GM12878 (cell line): ENCODE results near the gene GFOD2. TPM values are rescaled to one million over a fixed set of nuclear protein-coding genes. Genes with fewer than 3 reads are reported as not detected.

Experiments
- ATAC-seq: fragments of 200-7000 bp; cut with Tn5 transposase; 3 replicates; pipeline ENCODE4 v1.9.1; 2020; ENCODE audit warnings: mild to moderate bottlenecking, moderate library complexity
- BruUV-seq: library from RNA; stranded (reverse); fragments of 400-500 nt; replicated peaks from 2 replicates; lab custom pipeline; 2021; lab: Mats Ljungman, UMichigan
- CTCF ChIA-PET: fragments of 300-600 bp; sonication (Branson Sonifier 250); formaldehyde crosslinking; extraction: SDS; loops from one replicate; lab custom pipeline; 2021; ENCODE audit warnings: inconsistent platforms; lab: Yijun Ruan, JAX
- POLR2A ChIA-PET: fragments of 350-600 bp; formaldehyde crosslinking; extraction: SDS; loops from one replicate; lab custom pipeline; 2021; ENCODE audit warnings: inconsistent platforms; lab: Charles Lee
- RAD21 ChIA-PET: fragments of 300-600 bp; sonication (Branson Sonifier 250); formaldehyde crosslinking; loops from one replicate; lab custom pipeline; 2023; ENCODE audit warnings: antibody characterized with exemption; ENCODE audit not compliant: unreplicated experiment; lab: Charles Lee
- SMC1A ChIA-PET: fragments of 300-600 bp; sonication (Branson Sonifier 250); formaldehyde crosslinking; loops from one replicate; lab custom pipeline; 2023; ENCODE audit not compliant: unreplicated experiment, uncharacterized antibody; lab: Charles Lee
- DNase-seq: peaks from one replicate; pipeline ENCODE4 v3.0.0-alpha.2; 2011; ENCODE audit warnings: low read depth, low spot score
- FAIRE-seq: peaks from 3 replicates; lab custom pipeline; 2011; peaks lifted over from hg19 to GRCh38; lab: Jason Lieb, UNC
- H2AFZ ChIP-seq: 2 replicates; pipeline ENCODE4 v1.6.0; 2011; ENCODE audit warnings: low read depth, low read length, control low read depth; ENCODE audit not compliant: control insufficient read depth
- H3K27ac ChIP-seq: 2 replicates; pipeline ENCODE4 v1.5.1; 2011; ENCODE audit warnings: control low read depth; ENCODE audit not compliant: control insufficient read depth, insufficient read depth
- H3K27me3 ChIP-seq, 2 experiments: replicated peaks in 1 of 2; 2 replicates each; pipeline versions ENCODE4 v1.6.0 to v1.6.1; 2011; ENCODE audit warnings: low read length in 1 of 2; ENCODE audit not compliant: control insufficient read depth in 2 of 2, insufficient read depth in 2 of 2
- H3K36me3 ChIP-seq, 2 experiments: 2 replicates each; pipeline ENCODE4 v1.5.1; 2011; ENCODE audit warnings: low read length in 1 of 2; ENCODE audit not compliant: control insufficient read depth in 2 of 2, insufficient read depth in 2 of 2
- H3K4me1 ChIP-seq: 2 replicates; pipeline ENCODE4 v1.6.1; 2011; ENCODE audit warnings: mild to moderate bottlenecking, low read length, moderate library complexity, mixed read lengths; ENCODE audit not compliant: control insufficient read depth, insufficient read depth
- H3K4me2 ChIP-seq: 2 replicates; pipeline ENCODE4 v1.6.0; 2011; ENCODE audit warnings: control low read depth; ENCODE audit not compliant: control insufficient read depth, insufficient read depth
- H3K4me3 ChIP-seq: fragments of 200-600 bp; sonication (generic); 2 replicates; pipeline ENCODE4 v1.5.1; 2016
- H3K79me2 ChIP-seq: 2 replicates; pipeline ENCODE4 v1.6.0; 2011; ENCODE audit warnings: low read length; ENCODE audit not compliant: control insufficient read depth, insufficient read depth
- H3K9ac ChIP-seq: 2 replicates; pipeline ENCODE4 v1.8.0; 2011; ENCODE audit warnings: low read length, control low read depth, mixed read lengths; ENCODE audit not compliant: control insufficient read depth, insufficient read depth
- H3K9me3 ChIP-seq: replicated peaks from 3 replicates; pipeline ENCODE4 v1.5.1; 2011; ENCODE audit warnings: mild to moderate bottlenecking, low read length; ENCODE audit not compliant: control insufficient read depth, insufficient read depth
- H4K20me1 ChIP-seq: 2 replicates; pipeline ENCODE4 v1.6.0; 2011; ENCODE audit not compliant: control insufficient read depth, insufficient read depth
- CHD1 ChIP-seq: IDR thresholded peaks from 2 replicates; pipeline ENCODE4 v1.6.1; 2012; ENCODE audit warnings: low read depth, low read length, improper control_type of control experiment
- CREM ChIP-seq: IDR thresholded peaks from 2 replicates; pipeline ENCODE4 v1.6.1; 2014; ENCODE audit warnings: antibody characterized with exemption, low read depth
- EGR1 ChIP-seq, 2 experiments: IDR thresholded peaks; 1 replicate in 1 of 2; 2 replicates in 1 of 2; pipeline ENCODE4 v1.6.1; 2011 to 2012; ENCODE audit warnings: low read depth in 2 of 2, low read length in 2 of 2, borderline replicate concordance in 1 of 2, mild to moderate bottlenecking in 1 of 2, moderate library complexity in 1 of 2
- ETV6 ChIP-seq, 2 experiments: fragments of 450-650 bp in 1 of 2; IDR thresholded peaks in 1 of 2; conservative IDR thresholded peaks in 1 of 2; 2 replicates each; pipeline ENCODE4 v1.6.1; 2014; ENCODE audit warnings: antibody characterized with exemption in 1 of 2, borderline replicate concordance in 1 of 2, low read depth in 1 of 2, mild to moderate bottlenecking in 1 of 2, moderate library complexity in 1 of 2
- HDAC2 ChIP-seq: fragments of 200-600 bp; sonication (generic); IDR thresholded peaks from 2 replicates; pipeline ENCODE4 v1.6.1; 2017
- KAT2A ChIP-seq: conservative IDR thresholded peaks from 2 replicates; pipeline ENCODE4 v1.6.1; 2011; ENCODE audit warnings: low read depth, low read length; ENCODE audit not compliant: control insufficient read depth
- MAX ChIP-seq: IDR thresholded peaks from 2 replicates; pipeline ENCODE4 v1.6.1; 2012; ENCODE audit warnings: low read depth, low read length, improper control_type of control experiment
- NBN ChIP-seq: fragments of 450-650 bp; IDR thresholded peaks from 2 replicates; pipeline ENCODE4 v1.6.1; 2016
- NFIC ChIP-seq: IDR thresholded peaks from 2 replicates; pipeline ENCODE4 v1.6.1; 2012; ENCODE audit warnings: low read depth, mild to moderate bottlenecking, inconsistent platforms, low read length, moderate library complexity
- POLR2AphosphoS5 ChIP-seq: IDR thresholded peaks from 2 replicates; pipeline ENCODE4 v1.6.1; 2011; ENCODE audit warnings: mild to moderate bottlenecking, low read length, inconsistent platforms
- RAD51 ChIP-seq: fragments of 450-650 bp; IDR thresholded peaks from 2 replicates; pipeline ENCODE4 v1.6.1; 2016; ENCODE audit warnings: moderate library complexity, mild to moderate bottlenecking, inconsistent platforms
- RBBP5 ChIP-seq: fragments of 200-600 bp; sonication (generic); conservative IDR thresholded peaks from 2 replicates; pipeline ENCODE4 v1.6.1; 2016
- RCOR1 ChIP-seq: conservative IDR thresholded peaks from 2 replicates; pipeline ENCODE4 v1.6.1; 2012; ENCODE audit warnings: low read depth, low read length, improper control_type of control experiment
- TCF7 ChIP-seq: IDR thresholded peaks from 2 replicates; pipeline ENCODE4 v1.6.1; 2014; ENCODE audit warnings: antibody characterized with exemption, borderline replicate concordance
- ZSCAN29 ChIP-seq: fragments of 450-650 bp; IDR thresholded peaks from 2 replicates; pipeline ENCODE4 v1.6.1; 2017; ENCODE audit warnings: mild to moderate bottlenecking, moderate library complexity
- WGBS: methylation state at CpG from one replicate; pipeline ENCODE4 v1.1.6; 2016; ENCODE audit warnings: low lambda C conversion rate; ENCODE audit not compliant: insufficient replicate concordance, insufficient coverage; ENCODE audit errors: missing lambda C conversion rate; 5-methylcytosine and 5-hydroxymethylcytosine counted together
- in situ Hi-C: fragments of 300-500 bp; cut with MboI; formaldehyde crosslinking; loops from 9 replicates; pipeline ENCODE4 v1.14.3; 2018; ENCODE audit warnings: mixed read lengths
- intact Hi-C: fragments of 100-400 bp; cut with micrococcal nuclease; formaldehyde crosslinking; loops from one replicate; pipeline ENCODE4 v1.14.2; 2022; ENCODE audit not compliant: unreplicated experiment
- polyA plus RNA-seq, 11 experiments: library from polyadenylated mRNA; depleted of rRNA in 4 of 11; unstranded in 6 of 11; stranded (reverse) in 5 of 11; fragments of >200 nt; fragmentation: Nextera tagmentation in 4 of 11; fragmentation: Illumina TruSeq in 1 of 11; extraction: Ambion mirVana in 4 of 11; extraction: Trizol in 1 of 11; gene quantifications; 1 replicate in 1 of 11; 2 replicates in 10 of 11; pipeline versions ENCODE4 v1.2.1 to v1.2.3, GENCODE V29; 2011 to 2016; ENCODE audit warnings: inconsistent platforms in 2 of 11, missing spikeins in 2 of 11, low read depth in 1 of 11
- total RNA-seq, 4 experiments: library from RNA; depleted of rRNA in 3 of 4; stranded (reverse); fragments of >200 nt in 3 of 4; fragmentation: Illumina TruSeq in 1 of 4; extraction: Trizol in 1 of 4; gene quantifications; 2 replicates each; pipeline versions ENCODE4 v1.2.1 to v1.2.3, GENCODE V29; 2013 to 2021
- TF ChIP-seq, protein P1 (sequence below): fragments of 450-650 bp; IDR thresholded peaks from 2 replicates; pipeline ENCODE4 v1.6.1; 2017; ENCODE audit warnings: mild to moderate bottlenecking, moderate library complexity
- TF ChIP-seq, protein P2 (sequence below): fragments of 450-650 bp; IDR thresholded peaks from 2 replicates; pipeline ENCODE4 v1.6.1; 2016; ENCODE audit warnings: mild to moderate bottlenecking

Gene GFOD2
- total and polyA plus RNA-seq, 10 of the 15 experiments (the other 5 are each of a cell fraction or from before 2014, with no cell fraction given), result 2.0 to 15.9 (median 12.0) TPM

GRCh38 chr16:67709050-67709449 lies 10.1 kb downstream of the GFOD2 start:
- Histone ChIP-seq H3K9me3 (no peaks in the 10 kb centered on the region), H3K36me3 (peaks cover 0 to 5% of the 10 kb centered on the region in 2 experiments; a peak in 1 of 4 replicates), H3K4me1 (peaks cover 9% of the 10 kb centered on the region), H3K27ac (no peak overlapping the region), H3K4me2 (no peak overlapping the region), H3K9ac (no peak overlapping the region), H3K4me3 (no peak overlapping the region), H3K27me3 (no peaks in the 10 kb centered on the region), H4K20me1 (no peaks in the 10 kb centered on the region), H2AFZ (no peak overlapping the region), H3K79me2 (peaks cover 2% of the 10 kb centered on the region)
- in situ Hi-C loops (no loop called here), intact Hi-C loops (no loop called here)
- ATAC-seq, result no peak
- CTCF ChIA-PET, result no interaction called here
- DNase-seq, result no peak
- TF ChIP-seq HDAC2, result no peak
- TF ChIP-seq, protein P1, sequence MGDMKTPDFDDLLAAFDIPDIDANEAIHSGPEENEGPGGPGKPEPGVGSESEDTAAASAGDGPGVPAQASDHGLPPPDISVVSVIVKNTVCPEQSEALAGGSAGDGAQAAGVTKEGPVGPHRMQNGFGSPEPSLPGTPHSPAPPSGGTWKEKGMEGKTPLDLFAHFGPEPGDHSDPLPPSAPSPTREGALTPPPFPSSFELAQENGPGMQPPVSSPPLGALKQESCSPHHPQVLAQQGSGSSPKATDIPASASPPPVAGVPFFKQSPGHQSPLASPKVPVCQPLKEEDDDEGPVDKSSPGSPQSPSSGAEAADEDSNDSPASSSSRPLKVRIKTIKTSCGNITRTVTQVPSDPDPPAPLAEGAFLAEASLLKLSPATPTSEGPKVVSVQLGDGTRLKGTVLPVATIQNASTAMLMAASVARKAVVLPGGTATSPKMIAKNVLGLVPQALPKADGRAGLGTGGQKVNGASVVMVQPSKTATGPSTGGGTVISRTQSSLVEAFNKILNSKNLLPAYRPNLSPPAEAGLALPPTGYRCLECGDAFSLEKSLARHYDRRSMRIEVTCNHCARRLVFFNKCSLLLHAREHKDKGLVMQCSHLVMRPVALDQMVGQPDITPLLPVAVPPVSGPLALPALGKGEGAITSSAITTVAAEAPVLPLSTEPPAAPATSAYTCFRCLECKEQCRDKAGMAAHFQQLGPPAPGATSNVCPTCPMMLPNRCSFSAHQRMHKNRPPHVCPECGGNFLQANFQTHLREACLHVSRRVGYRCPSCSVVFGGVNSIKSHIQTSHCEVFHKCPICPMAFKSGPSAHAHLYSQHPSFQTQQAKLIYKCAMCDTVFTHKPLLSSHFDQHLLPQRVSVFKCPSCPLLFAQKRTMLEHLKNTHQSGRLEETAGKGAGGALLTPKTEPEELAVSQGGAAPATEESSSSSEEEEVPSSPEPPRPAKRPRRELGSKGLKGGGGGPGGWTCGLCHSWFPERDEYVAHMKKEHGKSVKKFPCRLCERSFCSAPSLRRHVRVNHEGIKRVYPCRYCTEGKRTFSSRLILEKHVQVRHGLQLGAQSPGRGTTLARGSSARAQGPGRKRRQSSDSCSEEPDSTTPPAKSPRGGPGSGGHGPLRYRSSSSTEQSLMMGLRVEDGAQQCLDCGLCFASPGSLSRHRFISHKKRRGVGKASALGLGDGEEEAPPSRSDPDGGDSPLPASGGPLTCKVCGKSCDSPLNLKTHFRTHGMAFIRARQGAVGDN, result no peak
- no peak for TF ChIP-seq NBN
- TF ChIP-seq KAT2A, result no peak
- TF ChIP-seq, protein P2, sequence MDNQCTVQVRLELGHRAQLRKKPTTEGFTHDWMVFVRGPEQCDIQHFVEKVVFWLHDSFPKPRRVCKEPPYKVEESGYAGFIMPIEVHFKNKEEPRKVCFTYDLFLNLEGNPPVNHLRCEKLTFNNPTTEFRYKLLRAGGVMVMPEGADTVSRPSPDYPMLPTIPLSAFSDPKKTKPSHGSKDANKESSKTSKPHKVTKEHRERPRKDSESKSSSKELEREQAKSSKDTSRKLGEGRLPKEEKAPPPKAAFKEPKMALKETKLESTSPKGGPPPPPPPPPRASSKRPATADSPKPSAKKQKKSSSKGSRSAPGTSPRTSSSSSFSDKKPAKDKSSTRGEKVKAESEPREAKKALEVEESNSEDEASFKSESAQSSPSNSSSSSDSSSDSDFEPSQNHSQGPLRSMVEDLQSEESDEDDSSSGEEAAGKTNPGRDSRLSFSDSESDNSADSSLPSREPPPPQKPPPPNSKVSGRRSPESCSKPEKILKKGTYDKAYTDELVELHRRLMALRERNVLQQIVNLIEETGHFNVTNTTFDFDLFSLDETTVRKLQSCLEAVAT, result no peak
- TF ChIP-seq ETV6 (conservative IDR thresholded peaks at IDR 0.05 in 1 of 2, IDR thresholded peaks at IDR 0.05 in 1 of 2; ENCODE audit: borderline replicate concordance in 1 of 2, low read depth in 1 of 2), result no peak
- no peak for TF ChIP-seq RCOR1
- no peak for TF ChIP-seq CREM
- TF ChIP-seq NFIC, result no peak
- no peak for TF ChIP-seq EGR1 (IDR thresholded peaks at IDR 0.05; ENCODE audit: borderline replicate concordance in 1 of 2, low read depth in 2 of 2, low read length in 2 of 2)
- TF ChIP-seq RAD51, result no peak
- TF ChIP-seq ZSCAN29, result no peak
- TF ChIP-seq CHD1, result no peak
- TF ChIP-seq MAX, result no peak
- TF ChIP-seq RBBP5, result no peak
- TF ChIP-seq TCF7, result no peak
- TF ChIP-seq POLR2AphosphoS5, result no peak
- SMC1A ChIA-PET, result interaction anchor here (0.9 to 1.5 kb wide), 3 partner anchors 9 to 41 kb away, joined by 3 to 4 read pairs (median 4); partner anchors contain the start of gene GFOD2
- RAD21 ChIA-PET, result no interaction called here
- no peak for FAIRE-seq
- BruUV-seq, result no TSS peak
- POLR2A ChIA-PET, result interaction anchor here (1.0 kb wide), 1 partner anchor 10 kb away, joined by 3 read pairs; no protein-coding TSS in a partner anchor
- WGBS, result 100% methylated on average over 1 of the region's 1 CpG
